Stimulated activated naive CD4-positive, alpha-beta T cell (primary cell): ENCODE results near the gene SPATA31A3.
"Not testable (repeated sequence)": the region's sequence is repeated elsewhere in the genome, so short reads cannot be mapped to it uniquely, and the experiment has no call there.

ENCODE experiments used
- DNase-seq, 6 experiments: peaks; one replicate each; lab custom pipeline; 2025; lab: John Stamatoyannopoulos, UW

The SPATA31A3 gene

DNA sequence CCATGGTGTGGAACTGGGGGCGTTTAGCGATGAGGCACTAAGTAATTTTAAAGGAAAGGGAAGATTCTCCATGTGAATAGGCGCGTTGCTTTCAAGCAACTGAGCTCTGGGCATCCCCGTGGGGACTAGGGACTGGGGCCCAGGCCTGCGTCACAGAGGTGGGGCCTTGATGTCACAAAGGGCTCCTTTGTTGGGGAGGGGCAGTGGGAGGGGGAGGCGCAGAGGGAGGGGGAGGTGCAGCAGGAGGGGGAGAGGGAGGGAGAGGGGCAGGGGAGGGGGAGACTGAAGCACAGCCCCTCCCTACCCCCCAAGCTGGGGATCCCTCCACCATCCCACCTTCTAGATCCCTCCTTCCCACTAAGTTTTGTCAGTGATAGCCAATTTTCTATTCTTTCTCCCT, at the start of gene SPATA31A3:
Gene SPATA31A3, minus strand, starts transcription at position 101 of the 400 bp plus-strand sequence. Its CDS starts 29 bp downstream, at position 72.
- DNase-seq = not testable (repeated sequence)

DNA sequence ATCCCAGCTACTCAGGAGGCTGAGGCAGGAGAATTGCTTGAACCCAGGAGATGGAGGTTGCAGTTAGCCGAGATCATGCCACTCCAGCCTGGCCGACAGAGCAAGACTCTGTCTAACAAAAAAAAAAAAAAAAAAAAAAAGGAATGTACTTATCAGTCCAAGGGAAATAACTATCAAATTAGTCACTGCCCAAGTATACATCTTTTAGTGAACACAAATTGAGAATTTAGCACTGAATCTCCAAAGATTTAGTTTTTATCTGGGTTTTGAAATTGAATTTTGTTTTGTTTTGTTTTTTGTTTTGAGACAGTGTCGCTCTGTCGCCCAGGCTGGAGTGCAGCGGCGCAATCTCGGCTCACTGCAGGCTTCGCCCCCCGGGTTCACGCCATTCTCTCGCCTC, 39.8 kb downstream of the SPATA31A3 start:
- DNase-seq = not testable (repeated sequence)

DNA sequence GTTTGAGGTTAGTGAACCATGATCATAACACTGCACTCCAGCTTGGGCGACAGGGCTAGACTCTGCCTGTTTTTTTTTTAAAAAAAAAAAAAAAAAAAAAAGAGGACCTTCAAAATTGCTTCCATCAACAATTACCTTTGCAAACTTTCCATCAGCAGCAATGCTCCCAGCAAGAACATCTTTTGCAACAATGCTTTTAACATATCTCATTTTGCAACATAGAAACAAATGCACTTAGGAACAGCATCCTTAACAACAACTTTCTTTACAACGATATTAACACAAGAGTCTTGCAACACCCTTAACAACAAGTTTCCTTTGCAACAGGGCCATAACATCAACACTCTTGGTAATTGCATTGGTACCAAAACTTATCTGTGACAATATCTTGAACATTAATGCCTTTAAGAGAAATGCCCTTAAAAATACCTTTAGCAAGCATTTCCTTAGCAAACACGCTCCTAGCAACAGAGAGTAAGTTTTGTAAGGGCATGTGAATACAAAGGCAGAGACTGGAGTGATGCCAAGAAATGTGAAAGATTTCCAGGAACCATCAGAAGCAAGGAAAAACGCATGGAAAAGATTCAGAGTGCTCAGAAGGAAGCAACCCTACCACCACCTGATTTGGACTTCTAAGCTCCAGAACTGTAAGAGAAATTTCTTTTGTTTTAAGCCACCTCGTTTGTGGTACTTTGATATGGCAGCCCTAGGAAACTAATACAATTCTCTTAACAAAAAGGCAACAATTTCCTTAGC, 49.8 kb downstream of the SPATA31A3 start:
- DNase-seq = not testable (repeated sequence)

DNA sequence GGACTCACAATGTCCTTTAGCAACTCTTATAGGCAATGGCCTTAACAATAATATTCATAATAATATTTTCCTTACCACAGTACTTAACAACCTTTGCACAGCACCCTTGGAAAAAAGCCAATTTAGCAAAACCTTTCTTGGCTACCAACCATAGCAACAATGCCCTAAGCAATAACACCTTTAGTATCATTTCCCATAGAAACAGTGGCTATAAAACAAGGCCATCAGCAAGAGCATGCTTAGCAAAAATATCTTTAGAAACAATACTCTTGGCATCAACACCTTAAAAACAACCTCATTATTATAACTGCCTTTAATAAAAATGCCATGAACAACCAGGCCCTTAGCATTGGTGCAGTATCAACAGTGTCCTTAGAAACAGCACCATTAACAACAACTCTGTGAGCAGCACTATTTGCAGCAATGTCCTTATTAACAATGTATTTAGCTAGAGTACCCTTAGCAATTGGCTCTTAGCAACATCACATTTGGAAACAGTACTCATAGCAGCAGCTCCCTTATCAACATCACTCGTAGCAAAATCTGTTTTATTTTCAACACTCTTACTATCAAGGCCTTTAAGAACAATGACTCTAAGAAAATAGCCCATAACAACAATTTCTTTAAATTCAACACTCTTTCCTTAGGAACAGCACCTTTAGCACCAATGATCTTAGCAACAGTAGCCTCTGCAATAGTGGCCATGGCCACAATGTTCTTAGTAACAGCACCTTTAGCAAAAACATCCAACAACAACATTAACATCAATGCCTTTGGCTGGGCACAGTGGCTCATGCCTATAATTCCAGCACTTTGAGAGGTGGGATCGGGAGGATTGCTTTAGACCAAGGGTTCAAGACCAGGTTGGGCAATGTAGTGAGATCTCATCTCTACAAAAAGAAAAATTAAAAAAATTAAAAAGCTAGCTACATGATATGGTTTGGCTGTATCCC, 52.2 kb downstream of the SPATA31A3 start:
- DNase-seq = not testable (repeated sequence)

DNA sequence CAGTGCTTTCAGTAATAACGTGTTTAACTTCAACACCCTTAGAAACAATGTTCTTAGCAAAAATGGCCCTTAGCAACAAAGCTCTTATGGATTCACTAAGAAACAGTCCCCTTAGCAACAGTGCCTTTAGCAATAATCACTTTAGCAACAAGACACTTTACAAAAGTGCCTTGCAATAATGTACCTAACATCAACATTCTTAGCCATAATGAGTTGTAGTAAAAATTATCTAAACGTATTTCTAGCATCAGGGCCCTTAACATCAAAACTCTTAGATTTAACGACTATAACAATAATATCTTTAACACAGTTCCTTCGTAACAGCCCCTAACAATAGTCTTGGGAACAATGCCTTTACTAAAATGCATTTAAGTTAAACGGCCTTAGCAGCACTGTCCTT, 54.0 kb downstream of the SPATA31A3 start:
- DNase-seq = not testable (repeated sequence)

DNA sequence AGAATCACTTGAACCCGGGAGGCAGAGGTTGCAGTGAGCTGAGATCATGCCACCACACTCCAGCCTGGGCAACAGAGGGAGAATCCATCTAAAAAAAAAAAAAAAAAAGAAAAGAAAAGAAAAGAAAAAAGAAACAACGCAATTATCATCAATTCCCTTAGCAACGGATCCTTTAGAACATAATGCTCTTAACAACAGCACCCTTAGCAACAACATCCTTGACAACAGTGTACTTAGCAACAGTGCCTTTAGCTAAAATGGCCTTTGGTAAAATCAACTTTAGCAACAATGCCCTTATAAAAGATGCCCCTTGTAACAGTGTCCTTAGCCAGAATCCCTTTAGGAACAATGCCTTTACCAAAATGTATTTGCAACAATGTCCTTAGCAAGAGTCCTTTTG, 54.7 kb downstream of the SPATA31A3 start:
- not testable (repeated sequence) for DNase-seq
